Nephron (organoid): ENCODE measurements around the gene GPR37L1.
A peak's percentile ranks its signal among the peaks of the same experiment; 100 is the strongest.

Source experiments
- H3K27ac Mint-ChIP-seq, 3 experiments: 2 replicates each; pipeline ENCODE4 v1.8.0; 2020; ENCODE audit warnings: mixed read lengths in 3 of 3, mild to moderate bottlenecking in 2 of 3, moderate library complexity in 1 of 3
- H3K27me3 Mint-ChIP-seq: 2 replicates; pipeline ENCODE4 v1.8.0; 2021; ENCODE audit warnings: low read depth, mild to moderate bottlenecking, moderate library complexity, mixed read lengths
- H3K36me3 Mint-ChIP-seq: 2 replicates; pipeline ENCODE4 v1.8.0; 2020; ENCODE audit warnings: low read depth, mixed read lengths
- H3K4me1 Mint-ChIP-seq: 2 replicates; pipeline ENCODE4 v1.8.0; 2020; ENCODE audit warnings: mixed read lengths
- H3K4me3 Mint-ChIP-seq, 3 experiments: 2 replicates each; pipeline ENCODE4 v1.8.0; 2020; ENCODE audit warnings: mild to moderate bottlenecking in 3 of 3, mixed read lengths in 3 of 3, moderate library complexity in 2 of 3
- H3K9me3 Mint-ChIP-seq: 2 replicates; pipeline ENCODE4 v1.8.0; 2020; ENCODE audit warnings: mixed read lengths
- CTCF ChIP-seq, 3 experiments: fragments of 200-600 bp; sonication (generic); IDR thresholded peaks; one replicate each; pipeline ENCODE4 v1.5.0; 2021; ENCODE audit warnings: antibody characterized with exemption in 3 of 3; ENCODE audit not compliant: unreplicated experiment in 3 of 3

Gene GPR37L1

GRCh38 chr1:202129453-202130296, 7.0 kb downstream of the GPR37L1 start:
- H3K4me1 Mint-ChIP-seq: no peaks in the 10 kb centered on the region
- H3K4me3 Mint-ChIP-seq: no peak overlapping the region
- no peak overlapping the region for H3K27ac Mint-ChIP-seq
- H3K36me3 Mint-ChIP-seq: peaks cover 11% of the 10 kb centered on the region
- H3K9me3 Mint-ChIP-seq: no peaks in the 10 kb centered on the region
- peaks cover 10% of the 10 kb centered on the region for H3K27me3 Mint-ChIP-seq
- TF ChIP-seq CTCF (IDR thresholded peaks at IDR 0.05; ENCODE audit: unreplicated experiment in 3 of 3): no peak

- Mint-ChIP-seq H3K36me3 (peaks cover 17% of the 10 kb centered on the region), H3K4me1 (no peaks in the 10 kb centered on the region), H3K4me3 (no peak overlapping the region), H3K9me3 (no peaks in the 10 kb centered on the region), H3K27ac (no peak overlapping the region), H3K27me3 (peaks cover 8% of the 10 kb centered on the region)
- TF ChIP-seq CTCF (IDR thresholded peaks at IDR 0.05; ENCODE audit: unreplicated experiment in 3 of 3): no peak
Measured at GRCh38 chr1:202130297-202130721, 7.6 kb downstream of the GPR37L1 start.

- Mint-ChIP-seq H3K4me1 (no peaks in the 10 kb centered on the region), H3K27me3 (peaks cover 1% of the 10 kb centered on the region), H3K27ac (no peak overlapping the region)
Measured at GRCh38 chr1:202130816-202131522, 8.3 kb downstream of the GPR37L1 start.

GRCh38 chr1:202131956-202132821, 9.5 kb downstream of the GPR37L1 start:
- H3K4me3 Mint-ChIP-seq: no peak overlapping the region

More at GRCh38 chr1:202130816-202131522, 8.3 kb downstream of the GPR37L1 start:
- no peaks in the 10 kb centered on the region for H3K9me3 Mint-ChIP-seq
- peaks cover 18% of the 10 kb centered on the region for H3K36me3 Mint-ChIP-seq
- TF ChIP-seq CTCF (IDR thresholded peaks at IDR 0.05; ENCODE audit: unreplicated experiment in 3 of 3): no peak
- H3K4me3 Mint-ChIP-seq: no peak overlapping the region

GRCh38 chr1:202133001-202133400, 10.3 kb downstream of the GPR37L1 start:
- Mint-ChIP-seq H3K4me3 (no peak overlapping the region), H3K36me3 (peaks cover 18% of the 10 kb centered on the region), H3K4me1 (no peaks in the 10 kb centered on the region), H3K9me3 (no peaks in the 10 kb centered on the region), H3K27me3 (no peaks in the 10 kb centered on the region), H3K27ac (no peak overlapping the region)
- no peak for TF ChIP-seq CTCF (IDR thresholded peaks at IDR 0.05; ENCODE audit: unreplicated experiment in 3 of 3)

More at GRCh38 chr1:202131956-202132821, 9.5 kb downstream of the GPR37L1 start:
- H3K27me3 Mint-ChIP-seq: no peaks in the 10 kb centered on the region
- peak overlapping the region; percentile 68 to 78 (median 77) for H3K27ac Mint-ChIP-seq
- H3K36me3 Mint-ChIP-seq: peaks cover 18% of the 10 kb centered on the region
- H3K9me3 Mint-ChIP-seq: no peaks in the 10 kb centered on the region
- no peak for TF ChIP-seq CTCF (IDR thresholded peaks at IDR 0.05; ENCODE audit: unreplicated experiment in 3 of 3)
- H3K4me1 Mint-ChIP-seq: no peaks in the 10 kb centered on the region
